ENCODE data around the gene ZNF621.
A peak's percentile ranks its signal among the peaks of the same experiment; 100 is the strongest.
"Not testable (repeated sequence)": the region's sequence is repeated elsewhere in the genome, so short reads cannot be mapped to it uniquely, and the experiment has no call there.

The ZNF621 gene

GRCh38 chr3:40534283-40534682 lies 9.5 kb downstream of the ZNF621 start:
- DNase-seq (ENCODE audit: low spot score), result no peak

- DNase-seq (ENCODE audit: low spot score), result no peak
These were observed 22.1 kb downstream of the ZNF621 start for GRCh38 chr3:40546816-40547215.

GRCh38 chr3:40550167-40550566 lies 25.4 kb downstream of the ZNF621 start:
- DNase-seq (ENCODE audit: low spot score), result no peak

GRCh38 chr3:40557575-40558161 lies 32.9 kb downstream of the ZNF621 start:
- DNase-seq (ENCODE audit: low spot score), result no peak

GRCh38 chr3:40562482-40562881 lies 37.7 kb downstream of the ZNF621 start:
- DNase-seq (ENCODE audit: low spot score), result not testable (repeated sequence)

- DNase-seq (ENCODE audit: low spot score), result not testable (repeated sequence)
These were observed 40.9 kb downstream of the ZNF621 start for GRCh38 chr3:40565629-40566028.

- no peak for DNase-seq (ENCODE audit: low spot score)
These were observed 41.9 kb downstream of the ZNF621 start for GRCh38 chr3:40566694-40567093.

GRCh38 chr3:40572588-40572987 lies 47.8 kb downstream of the ZNF621 start:
- no peak for DNase-seq (ENCODE audit: low spot score)

GRCh38 chr3:40574050-40574449 lies 49.3 kb downstream of the ZNF621 start:
- no peak for DNase-seq (ENCODE audit: low spot score)

GRCh38 chr3:40574661-40575060 lies 49.9 kb downstream of the ZNF621 start:
- no peak for DNase-seq (ENCODE audit: low spot score)

- no peak for DNase-seq (ENCODE audit: low spot score)
These were observed 51.6 kb downstream of the ZNF621 start for GRCh38 chr3:40576396-40576795.

GRCh38 chr3:40580494-40581091 lies 55.8 kb downstream of the ZNF621 start:
- DNase-seq (ENCODE audit: low spot score), result peak; percentile 48

GRCh38 chr3:40581166-40581565 lies 56.4 kb downstream of the ZNF621 start:
- DNase-seq (ENCODE audit: low spot score), result no peak

- DNase-seq (ENCODE audit: low spot score), result no peak
These were observed 57.8 kb downstream of the ZNF621 start for GRCh38 chr3:40582401-40583027.

- no peak for DNase-seq (ENCODE audit: low spot score)
These were observed 58.9 kb downstream of the ZNF621 start for GRCh38 chr3:40583691-40584090.

- peak; percentile 47 for DNase-seq (ENCODE audit: low spot score)
These were observed 59.9 kb downstream of the ZNF621 start for GRCh38 chr3:40584625-40585189.

GRCh38 chr3:40585381-40586016 lies 60.7 kb downstream of the ZNF621 start:
- DNase-seq (ENCODE audit: low spot score), result no peak

GRCh38 chr3:40586901-40587300 lies 62.1 kb downstream of the ZNF621 start:
- no peak for DNase-seq (ENCODE audit: low spot score)

- DNase-seq (ENCODE audit: low spot score), result no peak
These were observed 63.6 kb downstream of the ZNF621 start for GRCh38 chr3:40588406-40588805.

Measured in CD4-positive, alpha-beta T cell treated with Interleukin-6 at 100 ng/mL for 8 hours (primary cell).